SK-MEL-5 (cell line): ENCODE results near the gene PHF11. TPM values are rescaled to one million over a fixed set of nuclear protein-coding genes. Genes with fewer than 3 reads are reported as not detected.

Source experiments
- DNase-seq: peaks from one replicate; pipeline ENCODE4 v3.0.0-alpha.2; 2016; ENCODE audit warnings: low read depth, low spot score
- in situ Hi-C: cut with HindIII; loops from 2 replicates; pipeline ENCODE4 v1.10.0; 2016; ENCODE audit warnings: low sequenced_read_pairs, high pct_unique_total_duplicates, low pct_unique_long_range_greater_than_20kb
- polyA plus RNA-seq, 2 experiments: library from polyadenylated mRNA; depleted of rRNA; stranded (reverse); fragments of >200 nt; gene quantifications; 2 replicates each; pipeline ENCODE4 v1.2.3, GENCODE V29; 2015
- total RNA-seq: library from RNA; depleted of rRNA; stranded (reverse); fragments of >200 nt; shearing (Covaris generic); gene quantifications from 2 replicates; pipeline ENCODE4 v1.2.3, GENCODE V29; 2014; rRNA removed

PHF11 gene
- 8.8 and 9.9 TPM in 2 replicates for total RNA-seq
- polyA plus RNA-seq (2015; cell fraction: cytosol; rRNA removed): 11.7 and 16.1 TPM in 2 replicates
- polyA plus RNA-seq (2015; cell fraction: nucleus; rRNA removed): 54.8 and 71.3 TPM in 2 replicates

DNA sequence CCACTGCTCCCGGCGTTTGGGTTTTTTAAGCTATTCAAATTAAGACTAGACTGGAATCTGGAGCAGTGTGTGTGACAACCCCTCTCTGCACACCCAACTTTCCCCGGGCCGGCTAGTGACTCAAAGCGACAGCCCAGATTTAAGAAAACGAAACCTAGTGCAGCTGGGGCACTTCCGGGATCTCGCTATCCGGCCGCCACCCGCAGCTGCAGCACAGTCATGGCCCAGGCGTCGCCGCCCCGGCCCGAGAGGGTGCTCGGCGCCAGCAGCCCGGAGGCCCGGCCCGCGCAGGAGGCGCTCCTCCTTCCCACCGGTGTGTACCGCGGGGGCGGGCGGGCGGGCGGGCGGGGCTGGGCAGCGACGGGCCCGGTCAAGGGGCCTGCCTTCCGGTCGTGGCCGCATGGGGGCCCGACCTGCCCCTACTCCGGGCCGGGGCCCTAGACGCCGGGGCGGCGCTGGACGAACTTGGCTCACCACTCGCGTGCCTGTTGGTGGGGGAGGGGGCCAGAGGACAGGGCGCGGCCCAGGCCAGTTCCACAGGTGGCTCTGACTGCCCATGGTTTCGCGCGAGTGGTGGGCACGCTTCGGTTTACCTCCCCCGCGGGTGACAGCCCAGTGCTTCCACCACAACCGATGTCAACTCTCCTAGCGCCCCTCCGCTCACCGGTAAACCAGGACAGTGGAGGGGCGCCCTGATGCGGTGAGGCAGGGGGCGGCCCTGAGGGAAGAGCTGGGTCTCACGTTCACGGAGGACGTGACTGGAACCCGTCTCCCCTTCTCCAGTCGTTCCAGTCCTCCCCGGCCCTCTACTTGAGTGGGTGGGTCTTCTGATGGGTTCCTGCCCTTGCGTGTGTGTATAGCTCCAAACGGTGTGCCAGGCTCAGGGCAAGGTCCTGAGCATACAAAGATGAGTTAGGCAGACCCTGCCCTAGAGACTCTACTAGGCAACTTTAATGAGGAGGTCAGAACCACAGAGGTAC, at the start of gene PHF11:
Gene PHF11 (plus strand): TSS at position 171 of the 980 bp plus-strand sequence. CDS start 49 bp downstream, at position 220.
- DNase-seq: peak; percentile 54
- in situ Hi-C loops: no loop called here

DNA sequence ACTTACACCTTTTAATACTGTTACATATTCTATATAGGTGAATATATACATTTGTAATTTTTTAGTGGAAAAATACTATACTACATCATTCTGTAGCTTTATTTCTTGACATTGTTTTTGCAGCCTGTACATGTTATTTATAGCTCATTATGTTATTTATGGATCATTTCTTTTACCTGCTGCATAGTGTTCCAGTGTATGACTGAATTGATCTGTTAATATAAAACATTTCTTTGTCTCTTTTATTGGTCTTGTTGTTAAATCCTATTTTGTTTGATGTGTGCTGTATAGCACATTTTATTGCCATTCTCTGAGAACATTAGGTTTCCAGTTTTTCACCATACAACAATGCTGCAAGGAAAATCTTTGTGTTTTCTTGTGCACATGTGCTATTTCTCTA, 49.3 kb upstream of the PHF11 start:
- in situ Hi-C loops: no loop called here
- DNase-seq: no peak

DNA sequence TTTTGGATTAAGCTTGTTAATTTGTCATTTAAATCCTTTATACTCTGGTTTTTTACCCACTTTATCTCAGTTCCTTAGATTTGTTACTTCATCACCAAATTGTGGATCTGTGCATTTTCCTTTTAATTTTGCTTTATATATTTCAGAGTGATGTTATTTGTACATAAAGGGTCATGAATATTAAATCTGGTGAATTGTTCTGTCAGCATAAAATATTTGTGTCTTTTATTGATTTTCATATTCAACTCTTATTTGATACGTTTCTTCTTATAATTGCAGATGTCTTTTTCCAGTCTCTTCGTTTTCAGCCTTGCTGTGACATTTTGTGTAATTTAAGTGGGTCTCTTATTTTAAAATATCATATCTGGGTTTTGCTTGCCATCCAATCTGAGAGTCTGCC, 47.0 kb upstream of the PHF11 start:
- no peak for DNase-seq
- in situ Hi-C loops: no loop called here

DNA sequence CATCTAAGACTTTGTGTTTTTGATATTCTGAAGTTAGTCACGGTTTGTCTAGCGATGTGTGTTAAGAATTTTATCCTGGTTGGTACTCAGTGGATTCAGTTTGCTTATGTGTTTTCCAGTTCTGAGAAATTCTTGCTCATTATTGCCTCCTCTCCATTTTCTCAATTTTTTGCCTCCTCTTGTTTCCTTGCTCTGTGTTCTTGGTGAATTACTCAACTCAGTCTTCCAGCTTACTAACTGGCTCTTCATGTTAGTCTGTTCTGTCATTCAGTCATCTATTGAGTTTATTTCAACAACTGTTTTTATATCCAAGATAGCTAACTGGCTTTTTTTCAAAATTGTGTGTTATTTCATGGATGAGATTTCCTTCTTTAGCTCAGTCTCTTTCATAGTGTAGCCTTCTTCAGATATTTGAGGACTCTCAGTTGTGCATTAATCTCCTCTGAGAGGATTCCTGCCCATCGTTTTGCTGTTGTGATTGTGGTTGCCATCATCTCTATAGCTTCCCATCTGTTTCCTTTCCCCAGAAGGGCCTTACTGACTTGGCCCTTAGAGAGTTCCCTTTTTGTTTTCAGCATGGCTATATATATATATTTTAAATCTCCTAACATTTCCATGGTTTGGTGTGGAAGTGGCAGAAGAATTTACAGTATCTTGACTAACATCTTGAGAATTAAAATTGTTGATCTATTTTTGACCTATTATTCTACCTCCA, 45.5 kb upstream of the PHF11 start:
- in situ Hi-C loops: no loop called here

DNA sequence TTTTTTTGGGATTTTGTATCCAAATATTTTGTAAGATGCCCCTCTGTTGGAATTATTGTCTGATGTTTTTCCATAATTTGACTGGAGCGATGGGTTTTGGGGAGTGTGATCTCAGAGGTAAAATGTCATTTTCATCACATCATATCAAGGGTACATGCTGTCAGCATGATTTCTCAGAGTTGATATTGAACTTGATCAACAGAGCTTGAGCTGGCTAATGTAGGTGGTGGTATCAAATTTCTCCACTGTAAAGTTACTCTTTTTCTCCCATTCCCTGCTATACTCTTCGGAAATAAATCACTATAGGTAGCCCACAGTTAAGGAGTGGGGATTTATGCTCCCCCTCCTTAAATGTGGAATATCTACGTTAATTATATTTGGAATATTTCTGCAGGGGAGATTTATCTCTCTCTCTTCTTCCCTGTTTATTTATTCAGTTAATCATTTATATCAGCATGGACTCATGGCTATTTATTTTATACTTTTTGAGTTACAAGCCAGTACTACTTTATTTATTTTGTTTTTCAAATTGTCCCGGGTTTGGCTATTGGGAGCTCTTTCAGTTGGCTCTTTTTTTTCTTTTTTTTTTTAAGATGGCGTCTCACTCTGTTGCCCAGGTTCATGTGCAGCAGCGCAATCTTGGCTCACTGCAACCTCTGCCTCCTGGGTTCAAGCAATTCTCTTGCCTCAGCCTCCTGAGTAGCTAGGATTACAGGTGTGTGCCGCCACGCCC, 42.9 kb upstream of the PHF11 start:
- in situ Hi-C loops: no loop called here
- no peak for DNase-seq

More for the DNA sequence above, 45.5 kb upstream of the PHF11 start:
- DNase-seq: no peak

DNA sequence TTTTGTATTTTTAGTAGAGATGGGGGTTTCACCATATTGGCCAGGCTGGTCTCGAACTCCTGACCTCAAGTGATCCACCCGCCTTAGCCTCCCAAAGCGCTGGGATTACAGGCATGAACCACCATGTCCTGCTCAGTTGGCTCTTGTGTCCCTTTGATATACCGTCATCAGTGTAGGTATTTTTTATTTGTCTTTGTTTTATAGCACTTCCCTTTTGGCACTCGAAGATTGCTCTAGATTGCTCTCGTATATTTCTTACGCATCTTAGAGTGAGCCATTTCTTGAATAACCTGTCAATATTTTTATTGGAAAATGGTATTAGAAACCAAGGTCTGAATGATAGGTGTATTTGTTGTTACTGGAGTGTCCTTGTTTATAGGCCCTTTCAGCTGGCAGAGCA, 42.3 kb upstream of the PHF11 start:
- DNase-seq: no peak
- in situ Hi-C loops: no loop called here

DNA sequence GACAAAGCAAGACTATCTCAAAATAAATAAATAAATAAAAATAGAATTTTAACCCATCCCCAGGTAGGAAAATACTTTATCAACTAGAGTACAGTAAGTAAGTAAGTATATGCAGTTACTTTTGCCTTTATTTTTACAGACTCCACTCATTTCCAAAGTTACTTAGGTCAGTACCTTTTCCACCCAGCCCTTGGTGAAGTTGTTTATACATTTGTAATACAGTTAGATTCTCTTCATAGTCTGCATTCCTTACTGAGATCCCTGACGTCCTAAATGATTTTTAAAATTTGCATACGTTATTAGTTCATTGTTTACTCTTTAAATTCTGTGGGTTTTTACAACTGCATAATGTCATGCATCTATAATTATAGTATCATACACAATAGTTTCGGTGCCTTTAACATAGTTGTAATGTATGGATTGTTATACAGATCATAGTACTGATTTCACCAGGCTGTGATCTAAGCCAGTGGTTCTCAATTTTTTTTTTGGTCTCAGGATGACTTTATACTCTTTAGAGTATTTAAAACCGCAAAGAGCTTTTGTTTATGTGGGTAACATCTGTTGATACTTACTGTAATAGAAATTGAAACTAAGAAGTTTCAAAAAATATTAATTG, 41.3 kb upstream of the PHF11 start:
- no peak for DNase-seq
- in situ Hi-C loops: no loop called here

DNA sequence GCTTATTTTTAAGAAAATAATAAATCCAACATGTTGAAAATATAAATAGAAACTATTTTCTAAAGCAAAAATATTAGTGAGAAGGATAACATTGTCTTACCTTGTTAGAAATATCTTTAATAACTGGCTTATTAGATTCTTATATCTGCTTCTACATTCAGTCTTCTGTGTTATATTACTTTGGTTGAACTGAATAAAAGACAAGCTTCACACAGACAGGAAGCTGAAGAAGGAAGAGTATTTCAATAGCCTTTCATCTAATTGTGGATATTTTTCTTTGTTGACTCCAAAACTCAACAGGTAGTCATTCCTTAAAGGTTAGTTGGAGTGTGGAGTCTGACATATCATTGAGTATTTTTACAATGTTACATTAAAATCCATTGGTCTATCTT, 40.8 kb upstream of the PHF11 start:
- in situ Hi-C loops: no loop called here
- no peak for DNase-seq

DNA sequence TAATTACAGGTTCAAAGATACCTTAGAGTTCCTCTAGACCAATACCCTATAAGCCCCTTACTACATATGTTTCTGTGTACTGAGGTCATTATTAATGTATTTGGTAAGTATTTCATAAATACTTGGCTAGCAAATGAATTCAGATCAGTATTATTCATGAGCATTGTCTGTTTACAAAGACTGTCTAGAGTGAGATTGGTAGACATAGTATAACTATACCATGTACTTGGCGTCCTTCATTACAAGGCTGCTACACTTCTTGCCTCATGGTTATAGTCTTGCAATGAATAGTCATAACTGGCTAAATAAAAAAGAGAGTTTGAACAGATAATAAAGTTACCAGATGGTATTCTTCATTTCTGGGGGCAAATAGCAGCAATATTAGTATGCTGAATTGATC, 39.6 kb upstream of the PHF11 start:
- no peak for DNase-seq
- in situ Hi-C loops: no loop called here

DNA sequence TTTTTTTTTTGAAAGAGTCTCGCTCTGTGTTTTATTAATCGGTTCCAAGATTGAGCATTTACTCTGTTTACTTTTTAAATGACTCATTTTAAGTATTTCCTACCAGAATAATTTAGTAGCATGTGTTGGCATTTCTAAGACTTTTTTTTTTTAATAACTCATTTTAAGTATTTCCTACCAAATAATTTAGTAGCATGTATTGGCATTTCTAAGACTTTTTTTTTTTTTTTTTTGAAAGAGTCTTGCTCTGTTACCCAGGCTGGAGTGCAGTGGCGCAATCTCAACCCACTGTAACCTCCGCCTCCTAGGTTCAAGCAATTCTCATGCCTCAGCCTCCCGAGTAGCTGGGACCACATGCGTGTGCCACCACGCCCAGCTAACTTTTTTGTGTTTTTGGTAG, 38.5 kb upstream of the PHF11 start:
- in situ Hi-C loops: no loop called here
- no peak for DNase-seq

DNA sequence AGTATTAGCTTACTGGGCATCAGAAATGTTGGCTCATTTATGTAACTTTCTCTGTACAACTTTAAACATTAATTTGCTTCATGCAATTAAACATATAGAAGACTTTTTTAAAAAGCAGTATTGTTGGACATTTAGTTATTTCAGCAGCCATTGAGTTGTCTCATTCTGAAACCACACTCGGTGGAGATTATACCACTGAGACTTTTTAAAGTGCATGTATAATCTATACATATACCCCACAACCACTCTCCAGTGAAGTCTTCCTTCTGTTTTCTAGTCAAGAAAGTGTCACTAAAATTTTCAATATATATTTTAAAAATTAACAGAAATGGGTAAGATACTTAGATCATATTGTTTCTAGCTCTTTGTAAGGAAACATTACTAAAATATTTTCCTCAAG, 36.2 kb upstream of the PHF11 start:
- in situ Hi-C loops: no loop called here
- no peak for DNase-seq

DNA sequence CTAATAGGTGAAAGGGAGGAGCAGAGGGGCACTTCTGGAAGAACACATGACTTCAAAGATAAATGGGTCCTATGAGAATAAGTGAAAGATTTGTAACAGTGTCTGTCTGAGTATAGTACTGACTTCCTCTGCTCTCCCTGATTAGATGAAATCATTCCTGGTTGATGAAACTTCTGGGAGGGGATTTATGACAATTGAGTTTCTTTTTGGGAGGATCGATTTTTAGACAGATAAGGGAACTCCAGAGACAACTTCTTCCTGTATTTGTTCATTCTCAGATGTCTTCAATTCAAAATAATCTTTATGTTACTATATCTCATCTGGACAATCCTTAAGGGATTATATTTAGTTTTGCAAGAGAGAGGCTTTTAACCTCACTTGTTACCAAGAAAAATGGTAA, 31.7 kb upstream of the PHF11 start:
- in situ Hi-C loops: no loop called here
- DNase-seq: no peak

DNA sequence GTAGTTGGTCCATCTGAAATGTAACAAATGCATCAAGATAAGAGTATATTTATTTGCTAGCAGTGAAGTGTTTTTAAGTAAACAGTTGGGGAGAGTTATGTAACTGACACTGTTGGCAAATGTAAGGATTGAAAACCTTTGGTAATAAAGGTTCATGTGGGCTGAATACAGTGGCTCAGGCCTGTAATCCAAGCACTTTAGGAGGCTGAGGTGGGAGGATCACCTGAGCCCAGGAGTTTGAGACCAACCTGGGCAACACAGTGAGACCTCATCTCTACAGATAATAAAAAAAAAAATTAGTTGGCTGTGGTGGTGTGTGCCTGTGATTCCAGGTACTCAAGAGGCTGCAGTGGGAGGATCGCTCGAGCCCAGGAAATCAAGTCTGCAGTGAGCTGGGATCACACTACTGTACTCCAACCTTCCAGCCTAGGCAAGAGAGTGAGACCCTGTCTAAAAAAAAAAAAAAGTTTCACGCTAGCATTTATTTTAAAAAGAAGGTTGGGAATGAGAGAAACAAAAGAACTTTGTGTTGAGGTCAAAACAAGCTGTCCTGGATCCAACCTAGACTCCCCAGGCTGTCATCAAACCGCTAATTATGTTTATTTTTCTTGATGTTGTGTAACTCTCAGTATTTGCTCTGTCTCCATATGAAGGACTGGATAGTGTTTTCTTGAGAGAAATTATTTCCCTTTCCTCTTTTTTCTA, 31.0 kb upstream of the PHF11 start:
- no peak for DNase-seq
- in situ Hi-C loops: no loop called here

DNA sequence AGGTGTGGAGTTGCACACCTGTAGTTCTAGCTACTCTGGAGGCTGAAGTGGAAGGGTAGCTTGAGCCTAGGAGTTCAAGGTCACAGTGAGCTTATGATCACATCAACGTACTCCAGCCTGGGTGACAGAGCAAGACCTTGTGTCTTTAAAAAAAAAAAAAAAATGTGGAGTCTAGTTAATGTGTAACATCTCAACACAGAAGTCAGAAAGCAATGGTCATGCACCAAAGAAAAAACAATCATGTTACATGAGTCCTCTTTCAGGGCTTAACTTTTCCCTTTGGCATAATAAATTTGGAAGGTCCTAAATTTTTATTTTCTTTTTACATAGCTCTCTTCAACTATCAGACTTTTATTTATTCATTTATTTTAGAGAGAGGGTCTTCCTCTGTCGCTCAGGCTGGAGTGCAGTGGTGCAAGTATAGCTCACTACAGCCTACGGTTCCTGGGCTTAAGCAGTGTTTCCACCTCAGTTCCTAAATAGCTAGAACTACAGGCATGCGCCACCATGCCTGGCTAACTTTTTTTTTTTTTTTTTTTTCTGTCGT, 29.4 kb upstream of the PHF11 start:
- no peak for DNase-seq
- in situ Hi-C loops: no loop called here

DNA sequence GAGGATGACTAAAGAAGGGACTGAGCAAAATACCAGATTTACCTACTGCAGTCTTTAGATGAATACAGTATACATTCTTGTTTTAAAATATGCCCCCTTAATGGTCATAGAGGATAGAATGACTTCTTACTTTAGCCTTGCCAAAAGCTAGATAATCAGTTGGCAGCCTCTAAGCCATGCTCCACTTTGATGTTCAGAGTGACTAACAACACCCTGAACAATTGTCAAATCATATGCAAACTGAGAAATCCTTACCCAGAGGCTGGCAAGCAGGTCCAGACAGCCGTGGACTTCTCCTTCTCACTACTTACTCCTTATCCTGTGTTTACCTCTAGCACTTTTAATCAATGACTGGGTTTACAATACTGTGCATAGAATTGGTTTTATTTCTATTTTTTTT, 23.6 kb upstream of the PHF11 start:
- in situ Hi-C loops: no loop called here
- DNase-seq: no peak

DNA sequence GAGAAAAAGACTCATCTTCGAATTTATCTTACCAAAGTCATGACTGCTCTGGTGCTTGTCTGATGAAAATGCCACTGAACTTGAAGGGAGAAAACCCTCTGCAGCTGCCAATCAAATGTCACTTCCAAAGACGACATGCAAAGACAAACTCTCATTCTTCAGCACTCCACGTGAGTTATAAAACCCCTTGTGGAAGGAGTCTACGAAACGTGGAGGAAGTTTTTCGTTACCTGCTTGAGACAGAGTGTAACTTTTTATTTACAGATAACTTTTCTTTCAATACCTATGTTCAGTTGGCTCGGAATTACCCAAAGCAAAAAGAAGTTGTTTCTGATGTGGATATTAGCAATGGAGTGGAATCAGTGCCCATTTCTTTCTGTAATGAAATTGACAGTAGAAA, 19.2 kb upstream of the PHF11 start:
- DNase-seq: no peak
- in situ Hi-C loops: no loop called here

DNA sequence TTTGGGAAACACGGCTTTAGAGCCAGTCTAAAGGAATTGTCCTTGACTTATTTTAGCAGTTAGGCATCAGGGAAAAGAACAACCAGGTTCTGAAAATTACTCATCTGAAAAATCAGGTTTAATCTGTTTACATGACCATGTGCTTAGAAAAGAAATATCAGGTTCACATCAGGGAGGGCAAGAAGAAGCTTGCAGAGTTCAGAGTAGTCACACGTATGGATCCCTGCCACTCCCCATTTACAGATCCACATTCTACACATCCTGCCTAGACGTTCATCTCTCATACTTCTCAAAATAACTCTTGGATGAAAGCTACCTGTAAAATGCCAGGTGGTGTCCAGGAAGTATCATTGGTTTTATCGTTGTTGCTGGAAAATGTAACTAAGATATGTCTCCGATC, 14.0 kb upstream of the PHF11 start:
- in situ Hi-C loops: no loop called here
- DNase-seq: no peak
